Measurements from ENCODE around the gene HTR3D.

The HTR3D gene

DNA sequence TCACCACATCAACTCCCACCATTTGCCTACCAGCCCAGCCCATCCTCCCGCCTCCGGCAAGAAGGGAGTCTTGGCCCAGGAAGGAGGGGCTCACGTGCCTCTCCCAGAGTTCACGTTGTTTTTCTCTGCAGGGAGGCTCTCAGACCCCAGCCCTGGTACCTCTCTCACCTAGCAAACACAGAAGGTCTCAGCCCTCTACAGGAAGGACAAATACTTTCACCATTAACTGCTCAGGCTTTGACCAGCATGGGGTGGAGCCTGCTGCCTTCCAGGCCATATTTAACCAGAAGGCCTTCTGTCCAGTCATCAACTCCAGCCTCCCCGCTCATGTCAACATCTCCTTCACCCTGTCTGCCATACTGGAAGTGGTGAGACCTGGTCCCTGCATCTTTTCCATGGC lies 46.3 kb downstream of the HTR3D start:
- DNase-seq (ENCODE audit: insufficient read length), result no peak

DNA sequence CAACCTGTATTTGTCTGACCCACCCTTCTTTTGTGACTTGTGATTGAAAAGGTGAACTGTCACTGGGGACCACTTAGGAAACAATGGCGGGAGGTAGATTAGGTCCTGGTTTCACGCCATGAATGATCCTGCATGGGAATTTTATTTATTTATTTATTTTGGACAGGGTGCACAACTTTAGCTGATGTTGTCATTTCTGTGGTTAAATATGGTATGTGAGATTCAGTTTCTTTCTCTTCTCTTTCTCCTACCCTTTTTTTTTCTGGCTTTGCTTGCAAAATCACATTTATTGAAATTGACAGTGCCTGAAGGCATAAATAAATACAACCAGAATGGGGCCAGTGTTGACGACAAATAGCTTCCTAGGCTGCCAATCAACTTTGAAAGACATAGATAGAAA lies 47.3 kb downstream of the HTR3D start:
- TF ChIP-seq POLR2AphosphoS5 (IDR thresholded peaks at IDR 0.05; ENCODE audit: low read depth, low read length), result no peak
- no peak for TF ChIP-seq POLR2A (IDR thresholded peaks at IDR 0.05; ENCODE audit: low read depth, low read length)
- DNase-seq (ENCODE audit: insufficient read length), result no peak
- FAIRE-seq, result no peak

More for the DNA sequence above, 46.3 kb downstream of the HTR3D start:
- no peak for TF ChIP-seq POLR2AphosphoS5 (IDR thresholded peaks at IDR 0.05; ENCODE audit: low read depth, low read length)
- no peak for TF ChIP-seq TAF1 (IDR thresholded peaks at IDR 0.05; ENCODE audit: borderline replicate concordance, low read depth, low read length)
- TF ChIP-seq POLR2A (IDR thresholded peaks at IDR 0.05; ENCODE audit: low read depth, low read length), result no peak
- no peak for FAIRE-seq

DNA sequence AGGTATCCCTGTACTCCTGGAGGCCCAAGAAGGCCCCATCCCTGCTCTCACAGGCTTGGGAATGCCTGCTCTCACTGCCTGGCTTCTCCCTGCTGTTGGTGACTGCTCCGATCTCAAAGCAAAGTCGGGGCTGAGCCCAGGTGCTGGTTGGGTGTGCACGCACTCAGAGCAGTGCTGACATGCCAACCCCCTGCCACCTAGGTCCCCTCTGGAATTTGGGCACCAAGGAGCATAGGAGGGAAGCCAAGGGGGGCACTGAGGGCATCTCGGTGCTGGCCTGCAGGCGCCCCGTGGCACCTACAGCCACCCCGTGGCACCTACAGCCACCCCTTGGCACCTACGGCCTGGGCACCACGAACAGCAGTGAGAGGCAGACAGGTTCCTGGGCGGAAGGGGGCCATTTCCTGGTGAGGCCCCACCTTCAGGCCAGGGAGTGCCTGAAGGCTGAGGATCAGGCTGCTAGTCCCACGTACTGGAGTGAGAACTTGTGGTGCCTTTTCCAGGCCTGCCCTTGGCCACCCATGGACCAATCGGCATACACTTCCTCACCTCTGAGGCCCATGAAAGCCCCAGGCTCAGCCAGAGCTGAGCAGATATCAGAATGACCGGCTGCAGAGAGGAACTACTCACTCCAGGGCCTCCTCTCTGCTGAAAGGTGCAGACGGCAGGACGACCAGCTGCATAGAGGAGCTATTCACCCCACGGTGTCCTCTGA lies 49.7 kb downstream of the HTR3D start:
- no peak for FAIRE-seq
- TF ChIP-seq POLR2AphosphoS5 (IDR thresholded peaks at IDR 0.05; ENCODE audit: low read depth, low read length), result no peak
- TF ChIP-seq TAF1 (IDR thresholded peaks at IDR 0.05; ENCODE audit: borderline replicate concordance, low read depth, low read length), result no peak
- no peak for TF ChIP-seq POLR2A (IDR thresholded peaks at IDR 0.05; ENCODE audit: low read depth, low read length)
- no peak for DNase-seq (ENCODE audit: insufficient read length)

DNA sequence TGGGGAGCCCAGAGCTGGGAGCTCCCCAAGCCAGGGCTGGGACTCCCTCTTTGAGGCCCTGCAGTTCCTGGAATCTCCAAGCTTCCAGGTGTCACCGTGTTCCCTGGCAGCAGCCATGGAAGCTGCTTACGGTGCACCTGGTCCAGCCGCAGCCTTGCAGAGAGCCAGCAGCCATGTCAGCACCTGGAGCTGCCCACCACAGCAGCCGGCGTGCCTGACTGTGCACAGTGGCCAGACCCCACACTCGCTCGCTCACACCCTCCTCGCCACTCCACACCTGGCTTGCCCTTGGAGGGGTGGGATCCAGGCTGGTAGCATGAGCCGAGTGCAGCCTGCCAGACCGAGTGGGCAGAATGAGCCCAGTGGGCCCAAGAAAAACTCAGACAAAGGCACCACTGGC lies 50.5 kb downstream of the HTR3D start:
- DNase-seq (ENCODE audit: insufficient read length) (no peak), FAIRE-seq (no peak)
- TF ChIP-seq TAF1 (IDR thresholded peaks at IDR 0.05; ENCODE audit: borderline replicate concordance, low read depth, low read length) (no peak), POLR2A (IDR thresholded peaks at IDR 0.05; ENCODE audit: low read depth, low read length) (no peak)

GRCh38 chr3:184082465-184082864 lies 50.9 kb downstream of the HTR3D start:
- DNase-seq (ENCODE audit: insufficient read length) (no peak), FAIRE-seq (no peak)
- no peak for TF ChIP-seq POLR2AphosphoS5 (IDR thresholded peaks at IDR 0.05; ENCODE audit: low read depth, low read length)
- no peak for TF ChIP-seq TAF1 (IDR thresholded peaks at IDR 0.05; ENCODE audit: borderline replicate concordance, low read depth, low read length)
- TF ChIP-seq POLR2A (IDR thresholded peaks at IDR 0.05; ENCODE audit: low read depth, low read length), result no peak

DNA sequence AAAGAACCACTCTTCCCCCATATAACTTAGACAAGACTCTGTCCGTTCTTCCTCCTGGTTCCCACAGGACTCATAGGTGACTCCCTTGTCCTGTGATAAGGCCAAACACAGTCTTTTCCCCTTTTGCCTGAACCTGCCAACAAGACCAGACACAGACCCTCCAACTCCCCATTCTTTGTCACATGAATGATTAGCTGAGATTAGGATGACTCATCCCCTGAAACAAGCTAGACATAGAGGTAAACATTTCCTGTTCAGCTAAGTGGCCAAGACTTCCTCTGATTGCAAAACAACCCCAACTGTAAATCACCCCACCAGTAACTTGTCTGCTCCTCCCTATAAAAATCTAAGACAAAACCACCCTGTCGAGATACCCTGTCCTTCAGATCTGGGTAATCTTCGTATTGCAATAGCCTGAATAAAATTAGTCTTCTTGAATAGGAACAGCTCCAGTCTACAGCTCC lies 53.9 kb downstream of the HTR3D start:
- FAIRE-seq (peak; percentile 17), DNase-seq (ENCODE audit: insufficient read length) (no peak)
- TF ChIP-seq POLR2A (IDR thresholded peaks at IDR 0.05; ENCODE audit: low read depth, low read length) (no peak), POLR2AphosphoS5 (IDR thresholded peaks at IDR 0.05; ENCODE audit: low read depth, low read length) (no peak), TAF1 (IDR thresholded peaks at IDR 0.05; ENCODE audit: borderline replicate concordance, low read depth, low read length) (no peak)

Measured in GM12892 (cell line).